Fibroblast of peridontal ligament (primary cell): Measurements from ENCODE around the gene PTPN6.

ENCODE experiments used
- DNase-seq: peaks from one replicate; pipeline ENCODE4 v3.0.0-alpha.2; 2010; ENCODE audit errors: extremely low read depth

PTPN6 gene

DNA sequence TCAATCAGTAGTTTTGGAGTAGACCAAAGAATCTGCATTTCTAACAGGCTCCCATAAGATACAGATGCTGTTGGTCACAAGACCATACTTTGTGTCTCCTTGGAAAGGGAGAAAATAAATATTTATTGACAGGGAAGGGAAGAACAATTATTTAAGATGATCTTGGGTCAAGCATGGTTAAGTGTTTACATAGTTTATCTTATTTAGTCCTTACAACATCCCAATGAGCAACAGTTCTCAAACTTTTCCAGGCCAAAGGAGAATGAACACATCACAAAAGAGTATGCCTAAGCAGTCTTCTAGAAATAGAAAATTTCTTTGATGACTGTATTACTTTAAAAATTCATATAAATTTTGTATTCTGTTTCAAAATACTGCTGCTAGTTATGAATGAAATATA lies 58.4 kb downstream of the PTPN6 start:
- DNase-seq: no peak
